ENCODE results near the gene PSMD9. TPM values are rescaled to one million over a fixed set of nuclear protein-coding genes. Genes with fewer than 3 reads are reported as not detected.

Gene PSMD9
- polyA plus RNA-seq, 1 donor from 2014 or later, result 79.3 TPM

DNA sequence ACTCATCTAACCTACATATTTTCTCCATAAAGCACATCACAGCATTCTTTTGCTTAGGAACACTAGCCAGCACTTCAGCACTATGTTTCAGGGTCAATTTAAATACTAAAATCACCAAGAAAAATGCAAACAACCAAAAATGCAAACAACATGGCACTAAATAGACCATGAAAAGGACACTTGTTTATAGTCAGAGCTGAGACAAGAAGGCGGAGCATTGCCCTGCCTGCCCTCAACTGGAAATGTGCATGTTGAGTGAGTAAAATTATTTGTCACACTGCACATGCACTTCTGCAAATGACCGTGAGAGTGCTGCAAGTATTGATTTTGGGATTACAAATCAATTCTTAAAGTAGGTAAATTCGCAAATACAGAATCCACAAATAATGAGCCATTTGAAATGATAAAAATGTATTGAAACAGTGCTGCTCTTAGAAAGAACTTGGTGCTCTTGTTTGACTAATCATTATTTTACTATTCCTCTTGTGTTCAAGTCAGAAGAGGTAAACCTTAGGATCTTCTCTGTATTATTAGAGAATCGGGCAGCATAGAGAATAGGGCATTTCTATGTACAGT lies 64.6 kb downstream of the PSMD9 start:
- no peaks in the 10 kb centered on the region for H3K27me3 ChIP-seq (ENCODE audit: insufficient read depth, low read depth, low read length)
- no peaks in the 10 kb centered on the region for H3K9me3 ChIP-seq (ENCODE audit: low read length)

DNA sequence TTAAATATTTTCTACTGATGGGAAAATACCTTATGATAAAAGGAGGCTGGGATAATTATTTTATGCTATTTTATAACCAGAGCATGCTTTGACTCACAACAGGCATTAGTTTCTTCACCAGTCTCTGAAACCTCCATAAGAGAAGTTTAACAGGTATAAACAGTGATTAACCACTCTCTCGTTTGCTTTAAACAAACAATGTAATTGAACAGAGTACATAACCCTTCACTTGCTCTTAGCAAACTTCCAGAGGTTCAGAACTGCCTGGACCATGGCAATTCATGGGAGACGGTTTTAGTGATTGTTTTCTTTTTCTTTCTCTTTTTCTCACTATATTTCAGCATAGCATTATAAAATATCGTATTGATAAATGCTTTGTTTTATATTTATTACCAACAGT lies 65.1 kb downstream of the PSMD9 start:
- H3K4me2 ChIP-seq (ENCODE audit: low read length), result no peak overlapping the region
- no peaks in the 10 kb centered on the region for H3K36me3 ChIP-seq (ENCODE audit: insufficient read depth, low read length)

More for the DNA sequence above, 64.6 kb downstream of the PSMD9 start:
- no peak overlapping the region for H3K9ac ChIP-seq (ENCODE audit: low read length)
- no peak overlapping the region for H3K4me3 ChIP-seq (ENCODE audit: low read length)
- no peaks in the 10 kb centered on the region for H3F3A ChIP-seq (ENCODE audit: insufficient read depth, low read length, poor library complexity, severe bottlenecking)
- no peaks in the 10 kb centered on the region for H3K36me3 ChIP-seq (ENCODE audit: insufficient read depth, low read length)
- H3K79me2 ChIP-seq (replicated peaks; ENCODE audit: insufficient read depth, low read length), result no peaks in the 10 kb centered on the region
- H2AFZ ChIP-seq (ENCODE audit: low read depth, low read length), result no peak overlapping the region
- H3K9me2 ChIP-seq (ENCODE audit: insufficient read depth, low read length), result no peaks in the 10 kb centered on the region
- H3K4me2 ChIP-seq (ENCODE audit: low read length), result no peak overlapping the region
- no peaks in the 10 kb centered on the region for H4K20me1 ChIP-seq (ENCODE audit: insufficient read depth)
- H3K27ac ChIP-seq (ENCODE audit: low read length), result no peak overlapping the region
- TF ChIP-seq TAF1 (IDR thresholded peaks at IDR 0.05; ENCODE audit: low read depth) (no peak), EP300 (conservative IDR thresholded peaks at IDR 0.05; ENCODE audit: poor library complexity, severe bottlenecking) (no peak), EZH2 (IDR thresholded peaks at IDR 0.05; ENCODE audit: borderline replicate concordance, insufficient read depth, low read length, poor library complexity, severe bottlenecking) (no peak)

More for the DNA sequence above, 65.1 kb downstream of the PSMD9 start:
- H3K4me3 ChIP-seq (ENCODE audit: low read length), result no peak overlapping the region
- no peaks in the 10 kb centered on the region for H3K79me2 ChIP-seq (replicated peaks; ENCODE audit: insufficient read depth, low read length)
- no peaks in the 10 kb centered on the region for H3F3A ChIP-seq (ENCODE audit: insufficient read depth, low read length, poor library complexity, severe bottlenecking)
- no peak overlapping the region for H3K9ac ChIP-seq (ENCODE audit: low read length)
- no peak overlapping the region for H2AFZ ChIP-seq (ENCODE audit: low read depth, low read length)
- no peaks in the 10 kb centered on the region for H3K9me3 ChIP-seq (ENCODE audit: low read length)
- H3K27ac ChIP-seq (ENCODE audit: low read length), result no peak overlapping the region
- H3K27me3 ChIP-seq (ENCODE audit: insufficient read depth, low read depth, low read length), result no peaks in the 10 kb centered on the region
- no peak for TF ChIP-seq RAD21 (conservative IDR thresholded peaks at IDR 0.05)
- TF ChIP-seq TAF1 (IDR thresholded peaks at IDR 0.05; ENCODE audit: low read depth), result no peak
- TF ChIP-seq, protein P1, sequence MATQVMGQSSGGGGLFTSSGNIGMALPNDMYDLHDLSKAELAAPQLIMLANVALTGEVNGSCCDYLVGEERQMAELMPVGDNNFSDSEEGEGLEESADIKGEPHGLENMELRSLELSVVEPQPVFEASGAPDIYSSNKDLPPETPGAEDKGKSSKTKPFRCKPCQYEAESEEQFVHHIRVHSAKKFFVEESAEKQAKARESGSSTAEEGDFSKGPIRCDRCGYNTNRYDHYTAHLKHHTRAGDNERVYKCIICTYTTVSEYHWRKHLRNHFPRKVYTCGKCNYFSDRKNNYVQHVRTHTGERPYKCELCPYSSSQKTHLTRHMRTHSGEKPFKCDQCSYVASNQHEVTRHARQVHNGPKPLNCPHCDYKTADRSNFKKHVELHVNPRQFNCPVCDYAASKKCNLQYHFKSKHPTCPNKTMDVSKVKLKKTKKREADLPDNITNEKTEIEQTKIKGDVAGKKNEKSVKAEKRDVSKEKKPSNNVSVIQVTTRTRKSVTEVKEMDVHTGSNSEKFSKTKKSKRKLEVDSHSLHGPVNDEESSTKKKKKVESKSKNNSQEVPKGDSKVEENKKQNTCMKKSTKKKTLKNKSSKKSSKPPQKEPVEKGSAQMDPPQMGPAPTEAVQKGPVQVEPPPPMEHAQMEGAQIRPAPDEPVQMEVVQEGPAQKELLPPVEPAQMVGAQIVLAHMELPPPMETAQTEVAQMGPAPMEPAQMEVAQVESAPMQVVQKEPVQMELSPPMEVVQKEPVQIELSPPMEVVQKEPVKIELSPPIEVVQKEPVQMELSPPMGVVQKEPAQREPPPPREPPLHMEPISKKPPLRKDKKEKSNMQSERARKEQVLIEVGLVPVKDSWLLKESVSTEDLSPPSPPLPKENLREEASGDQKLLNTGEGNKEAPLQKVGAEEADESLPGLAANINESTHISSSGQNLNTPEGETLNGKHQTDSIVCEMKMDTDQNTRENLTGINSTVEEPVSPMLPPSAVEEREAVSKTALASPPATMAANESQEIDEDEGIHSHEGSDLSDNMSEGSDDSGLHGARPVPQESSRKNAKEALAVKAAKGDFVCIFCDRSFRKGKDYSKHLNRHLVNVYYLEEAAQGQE (IDR thresholded peaks at IDR 0.05; ENCODE audit: borderline replicate concordance), result no peak
- no peak for TF ChIP-seq MXI1 (conservative IDR thresholded peaks at IDR 0.05; ENCODE audit: poor library complexity, severe bottlenecking)
- TF ChIP-seq POLR2AphosphoS5 (IDR thresholded peaks at IDR 0.05), result no peak
- TF ChIP-seq EZH2 (IDR thresholded peaks at IDR 0.05; ENCODE audit: borderline replicate concordance, insufficient read depth, low read length, poor library complexity, severe bottlenecking), result no peak
- TF ChIP-seq SMC3 (conservative IDR thresholded peaks at IDR 0.05; ENCODE audit: poor library complexity), result no peak
- TF ChIP-seq EP300 (conservative IDR thresholded peaks at IDR 0.05; ENCODE audit: poor library complexity, severe bottlenecking), result no peak
- TF ChIP-seq, protein P2, sequence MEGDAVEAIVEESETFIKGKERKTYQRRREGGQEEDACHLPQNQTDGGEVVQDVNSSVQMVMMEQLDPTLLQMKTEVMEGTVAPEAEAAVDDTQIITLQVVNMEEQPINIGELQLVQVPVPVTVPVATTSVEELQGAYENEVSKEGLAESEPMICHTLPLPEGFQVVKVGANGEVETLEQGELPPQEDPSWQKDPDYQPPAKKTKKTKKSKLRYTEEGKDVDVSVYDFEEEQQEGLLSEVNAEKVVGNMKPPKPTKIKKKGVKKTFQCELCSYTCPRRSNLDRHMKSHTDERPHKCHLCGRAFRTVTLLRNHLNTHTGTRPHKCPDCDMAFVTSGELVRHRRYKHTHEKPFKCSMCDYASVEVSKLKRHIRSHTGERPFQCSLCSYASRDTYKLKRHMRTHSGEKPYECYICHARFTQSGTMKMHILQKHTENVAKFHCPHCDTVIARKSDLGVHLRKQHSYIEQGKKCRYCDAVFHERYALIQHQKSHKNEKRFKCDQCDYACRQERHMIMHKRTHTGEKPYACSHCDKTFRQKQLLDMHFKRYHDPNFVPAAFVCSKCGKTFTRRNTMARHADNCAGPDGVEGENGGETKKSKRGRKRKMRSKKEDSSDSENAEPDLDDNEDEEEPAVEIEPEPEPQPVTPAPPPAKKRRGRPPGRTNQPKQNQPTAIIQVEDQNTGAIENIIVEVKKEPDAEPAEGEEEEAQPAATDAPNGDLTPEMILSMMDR (IDR thresholded peaks at IDR 0.05; ENCODE audit: poor library complexity, severe bottlenecking), result no peak
- no peaks in the 10 kb centered on the region for H4K20me1 ChIP-seq (ENCODE audit: insufficient read depth)
- H3K9me2 ChIP-seq (ENCODE audit: insufficient read depth, low read length), result no peaks in the 10 kb centered on the region
